ENCODE data around the gene PGAM4.

GRCh38 chrX:77922787-77923186 is 46.7 kb downstream of the PGAM4 start:
- TF ChIP-seq RAD21 (CRISPR knock-in tag; IDR thresholded peaks at IDR 0.05), result no peak
- TF ChIP-seq, protein P1, sequence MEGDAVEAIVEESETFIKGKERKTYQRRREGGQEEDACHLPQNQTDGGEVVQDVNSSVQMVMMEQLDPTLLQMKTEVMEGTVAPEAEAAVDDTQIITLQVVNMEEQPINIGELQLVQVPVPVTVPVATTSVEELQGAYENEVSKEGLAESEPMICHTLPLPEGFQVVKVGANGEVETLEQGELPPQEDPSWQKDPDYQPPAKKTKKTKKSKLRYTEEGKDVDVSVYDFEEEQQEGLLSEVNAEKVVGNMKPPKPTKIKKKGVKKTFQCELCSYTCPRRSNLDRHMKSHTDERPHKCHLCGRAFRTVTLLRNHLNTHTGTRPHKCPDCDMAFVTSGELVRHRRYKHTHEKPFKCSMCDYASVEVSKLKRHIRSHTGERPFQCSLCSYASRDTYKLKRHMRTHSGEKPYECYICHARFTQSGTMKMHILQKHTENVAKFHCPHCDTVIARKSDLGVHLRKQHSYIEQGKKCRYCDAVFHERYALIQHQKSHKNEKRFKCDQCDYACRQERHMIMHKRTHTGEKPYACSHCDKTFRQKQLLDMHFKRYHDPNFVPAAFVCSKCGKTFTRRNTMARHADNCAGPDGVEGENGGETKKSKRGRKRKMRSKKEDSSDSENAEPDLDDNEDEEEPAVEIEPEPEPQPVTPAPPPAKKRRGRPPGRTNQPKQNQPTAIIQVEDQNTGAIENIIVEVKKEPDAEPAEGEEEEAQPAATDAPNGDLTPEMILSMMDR (CRISPR knock-in tag; IDR thresholded peaks at IDR 0.05), result no peak
- TF ChIP-seq, protein P2, sequence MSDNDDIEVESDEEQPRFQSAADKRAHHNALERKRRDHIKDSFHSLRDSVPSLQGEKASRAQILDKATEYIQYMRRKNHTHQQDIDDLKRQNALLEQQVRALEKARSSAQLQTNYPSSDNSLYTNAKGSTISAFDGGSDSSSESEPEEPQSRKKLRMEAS (IDR thresholded peaks at IDR 0.05), result no peak
- TF ChIP-seq TMF1 (CRISPR knock-in tag; IDR thresholded peaks at IDR 0.05; ENCODE audit: low read depth), result no peak
- TF ChIP-seq ZNF614 (CRISPR knock-in tag; IDR thresholded peaks at IDR 0.05; ENCODE audit: borderline replicate concordance), result no peak
